Endothelial cell of umbilical vein (primary cell): ENCODE measurements around the gene RMC1. TPM values are rescaled to one million over a fixed set of nuclear protein-coding genes. Genes with fewer than 3 reads are reported as not detected.

Source experiments
- Bru-seq: library from RNA; stranded (reverse); fragments of 400-500 nt; gene quantifications from one replicate; lab custom pipeline; 2021; lab: Mats Ljungman, UMichigan
- BruChase-seq, 2 experiments: library from RNA; stranded (reverse); fragments of 400-500 nt; gene quantifications; one replicate each; lab custom pipeline; 2021; lab: Mats Ljungman, UMichigan
- BruUV-seq: library from RNA; stranded (reverse); fragments of 400-500 nt; replicated peaks from 2 replicates; lab custom pipeline; 2021; lab: Mats Ljungman, UMichigan
- CTCF ChIA-PET: fragments of 300-600, 350-600 bp; sonication (Branson Sonifier 250); formaldehyde crosslinking; loops from one replicate; lab custom pipeline; 2021; ENCODE audit warnings: antibody characterized with exemption, inconsistent platforms; lab: Charles Lee
- POLR2A ChIA-PET: fragments of 300-600, 350-600 bp; sonication (Branson Sonifier 250); formaldehyde crosslinking; loops from one replicate; lab custom pipeline; 2021; ENCODE audit warnings: antibody characterized with exemption, inconsistent platforms; lab: Charles Lee
- DNase-seq: peaks from one replicate; pipeline ENCODE4 v3.0.0-alpha.2; 2011; ENCODE audit warnings: low read depth, low spot score
- FAIRE-seq: peaks from 2 replicates; lab custom pipeline; 2011; peaks lifted over from hg19 to GRCh38; lab: Jason Lieb, UNC
- H2AFZ ChIP-seq: 2 replicates; pipeline ENCODE4 v1.6.0; 2012; ENCODE audit warnings: low read depth, low read length, control low read depth, inconsistent platforms
- H3K27ac ChIP-seq: 2 replicates; pipeline ENCODE4 v1.5.1; 2011; ENCODE audit warnings: low read depth, mild to moderate bottlenecking, control low read depth, low read length, moderate library complexity; ENCODE audit not compliant: insufficient read depth
- H3K27me3 ChIP-seq, 2 experiments: 2 replicates each; pipeline versions ENCODE4 v1.6.0 to v1.6.1; 2011; ENCODE audit warnings: low read length in 2 of 2, mixed read lengths in 1 of 2; ENCODE audit not compliant: control insufficient read depth in 2 of 2, insufficient read depth in 2 of 2
- H3K36me3 ChIP-seq, 2 experiments: 2 replicates in 1 of 2; 3 replicates in 1 of 2; pipeline ENCODE4 v1.5.1; 2011; ENCODE audit warnings: low read length in 2 of 2, mild to moderate bottlenecking in 1 of 2, moderate library complexity in 1 of 2; ENCODE audit not compliant: control insufficient read depth in 2 of 2, insufficient read depth in 2 of 2; ENCODE audit errors: extremely low read depth in 1 of 2
- H3K4me1 ChIP-seq: 3 replicates; pipeline ENCODE4 v1.5.1; 2011; ENCODE audit warnings: mild to moderate bottlenecking, low read length; ENCODE audit not compliant: control insufficient read depth, insufficient read depth; ENCODE audit errors: extremely low read depth
- H3K4me2 ChIP-seq: 2 replicates; pipeline ENCODE4 v1.6.1; 2011; ENCODE audit warnings: low read length, control low read depth, mixed read lengths; ENCODE audit not compliant: insufficient read depth
- H3K4me3 ChIP-seq, 3 experiments: fragments of 200-600 bp in 1 of 3; sonication (generic), shearing (Covaris generic) in 1 of 3; replicated peaks in 1 of 3; 2 replicates each; pipeline ENCODE4 v1.5.1; 2011 to 2016; ENCODE audit warnings: control low read depth in 3 of 3, low read length in 3 of 3, mild to moderate bottlenecking in 2 of 3, inconsistent platforms in 1 of 3, low read depth in 1 of 3, moderate library complexity in 1 of 3; ENCODE audit not compliant: insufficient read depth in 1 of 3
- H3K79me2 ChIP-seq: 2 replicates; pipeline ENCODE4 v1.6.0; 2012; ENCODE audit warnings: low read length, inconsistent platforms; ENCODE audit not compliant: control insufficient read depth, insufficient read depth
- H3K9ac ChIP-seq: replicated peaks from 2 replicates; pipeline ENCODE3; 2011; ENCODE audit warnings: low read length, control low read depth; ENCODE audit not compliant: insufficient read depth; ENCODE audit errors: extremely low read depth
- H3K9me1 ChIP-seq: replicated peaks from 3 replicates; pipeline ENCODE4 v1.6.0; 2011; ENCODE audit warnings: mild to moderate bottlenecking, low read length; ENCODE audit not compliant: control insufficient read depth, insufficient read depth; ENCODE audit errors: extremely low read depth
- H3K9me3 ChIP-seq: replicated peaks from 2 replicates; pipeline ENCODE4 v1.5.1; 2012; ENCODE audit warnings: low read length, inconsistent platforms; ENCODE audit not compliant: control insufficient read depth, insufficient read depth
- H4K20me1 ChIP-seq: replicated peaks from 2 replicates; pipeline ENCODE3; 2011; ENCODE audit warnings: mild to moderate bottlenecking, low read length; ENCODE audit not compliant: control insufficient read depth, insufficient read depth; ENCODE audit errors: extremely low read depth
- EZH2 ChIP-seq: IDR thresholded peaks from 2 replicates; pipeline ENCODE4 v1.6.1; 2012; ENCODE audit warnings: borderline replicate concordance, low read depth, mild to moderate bottlenecking, moderate library complexity, low read length, inconsistent platforms; ENCODE audit not compliant: severe bottlenecking
- FOS ChIP-seq: IDR thresholded peaks from 2 replicates; pipeline ENCODE4 v1.6.1; 2011; ENCODE audit warnings: mild to moderate bottlenecking, low read length, moderate library complexity, borderline replicate concordance; ENCODE audit not compliant: insufficient read depth
- GATA2 ChIP-seq: IDR thresholded peaks from 2 replicates; pipeline ENCODE4 v1.7.0; 2011; ENCODE audit warnings: low read depth, mild to moderate bottlenecking, moderate library complexity, mixed read lengths, low read length; ENCODE audit not compliant: insufficient read length, insufficient read depth
- JUN ChIP-seq: IDR thresholded peaks from 2 replicates; pipeline ENCODE4 v1.6.1; 2011; ENCODE audit warnings: borderline replicate concordance, low read depth; ENCODE audit not compliant: insufficient read length, insufficient read depth
- MYC ChIP-seq: IDR thresholded peaks from one replicate; pipeline ENCODE4 v1.6.1; 2011; ENCODE audit warnings: mild to moderate bottlenecking, low read depth, low read length
- POLR2A ChIP-seq: IDR thresholded peaks from 2 replicates; pipeline ENCODE4 v1.6.1; 2012; ENCODE audit warnings: low read depth, mild to moderate bottlenecking, control low read depth, low read length
- POLR2AphosphoS5 ChIP-seq: IDR thresholded peaks from 2 replicates; pipeline ENCODE4 v1.6.1; 2012; ENCODE audit warnings: low read depth, mild to moderate bottlenecking, control low read depth, low read length, moderate library complexity; ENCODE audit not compliant: insufficient read depth
- dilution Hi-C: fragments of 300-500 bp; cut with MboI; formaldehyde crosslinking; loops from one replicate; pipeline ENCODE4 v1.15.0; 2019; ENCODE audit warnings: low sequenced_read_pairs; ENCODE audit not compliant: extremely low pct_ligation_motif_present
- intact Hi-C: fragments of 100-400 bp; cut with micrococcal nuclease; formaldehyde crosslinking; loops from one replicate; pipeline ENCODE4 v1.10.0; 2022
- long read RNA-seq: library from polyadenylated mRNA; stranded (forward); transcript quantifications from one replicate; pipeline ENCODE4 v2.0.0, GENCODE V29; 2021
- polyA minus RNA-seq, 3 experiments: library from RNA; depleted of rRNA, polyadenylated mRNA; stranded (reverse); fragments of >200 nt; gene quantifications; 1 replicate in 1 of 3; 2 replicates in 2 of 3; pipeline ENCODE4 v1.2.3, GENCODE V29; 2011
- polyA plus RNA-seq, 4 experiments: library from polyadenylated mRNA; depleted of rRNA in 3 of 4; stranded (reverse) in 3 of 4; unstranded in 1 of 4; fragments of >200 nt; gene quantifications; 2 replicates each; pipeline versions ENCODE4 v1.2.1 to v1.2.3, GENCODE V29; 2011 to 2012; ENCODE audit warnings: missing spikeins in 1 of 4
- total RNA-seq: library from RNA; stranded (reverse); gene quantifications from 2 replicates; pipeline ENCODE4 v1.2.3, GENCODE V29; 2021
- TF ChIP-seq, protein P1 (sequence below): IDR thresholded peaks from 2 replicates; pipeline ENCODE4 v1.6.1; 2011; ENCODE audit not compliant: insufficient read depth, insufficient read length
- TF ChIP-seq, protein P2 (sequence below), 2 donors: IDR thresholded peaks; 1 replicate in 1 of 2; 2 replicates in 1 of 2; pipeline ENCODE4 v1.5.1; 2011; ENCODE audit warnings: low read length in 2 of 2, mild to moderate bottlenecking in 2 of 2, moderate library complexity in 2 of 2, control low read depth in 1 of 2, inconsistent platforms in 1 of 2, low read depth in 1 of 2; ENCODE audit not compliant: insufficient read depth in 1 of 2; ENCODE audit errors: extremely low read depth in 1 of 2

The RMC1 gene
- total RNA-seq = 27.8 and 29.7 TPM in 2 replicates
- 26.2 and 27.4 TPM in 2 replicates for polyA plus RNA-seq
- 20.6 and 21.6 TPM in 2 replicates for polyA plus RNA-seq (2011; cell fraction: cytosol; rRNA removed)
- 57.5 and 72.0 TPM in 2 replicates for polyA plus RNA-seq (2011; cell fraction: nucleus; rRNA removed)
- polyA plus RNA-seq (2012) = 21.3 and 22.2 TPM in 2 replicates
- 20.7 and 21.1 TPM in 2 replicates for polyA minus RNA-seq
- 12.3 TPM for polyA minus RNA-seq (2011; cell fraction: cytosol; rRNA and poly(A)+ RNA removed)
- 17.9 and 22.2 TPM in 2 replicates for polyA minus RNA-seq (2011; cell fraction: nucleus; rRNA and poly(A)+ RNA removed)
- Bru-seq, nascent RNA = percentile 74 among the genes with signal in this experiment
- BruChase-seq, experiment 1, labeled RNA remaining after a 6-hour chase = percentile 72 among the genes with signal in this experiment
- BruChase-seq, experiment 2, labeled RNA remaining after a 2-hour chase = percentile 74 among the genes with signal in this experiment
- long read RNA-seq, transcript RMC1-201 (20 exons, 2,162 nt) = major isoform, 32 of 54 reads
- long read RNA-seq, partial matches to known transcripts = 9 of 54 reads
- long read RNA-seq, other reads (novel, unspliced or antisense) = 11 of 54 reads

- peak; percentile 92 for DNase-seq
- TF ChIP-seq MYC = no peak
- no peak for TF ChIP-seq EZH2
- TF ChIP-seq POLR2A = peak; percentile 88
- no peak for TF ChIP-seq GATA2
- peak; percentile 87 for TF ChIP-seq POLR2AphosphoS5
- TF ChIP-seq, protein P1, sequence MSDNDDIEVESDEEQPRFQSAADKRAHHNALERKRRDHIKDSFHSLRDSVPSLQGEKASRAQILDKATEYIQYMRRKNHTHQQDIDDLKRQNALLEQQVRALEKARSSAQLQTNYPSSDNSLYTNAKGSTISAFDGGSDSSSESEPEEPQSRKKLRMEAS = peak; percentile 86
- TF ChIP-seq JUN = no peak
- TF ChIP-seq, protein P2, sequence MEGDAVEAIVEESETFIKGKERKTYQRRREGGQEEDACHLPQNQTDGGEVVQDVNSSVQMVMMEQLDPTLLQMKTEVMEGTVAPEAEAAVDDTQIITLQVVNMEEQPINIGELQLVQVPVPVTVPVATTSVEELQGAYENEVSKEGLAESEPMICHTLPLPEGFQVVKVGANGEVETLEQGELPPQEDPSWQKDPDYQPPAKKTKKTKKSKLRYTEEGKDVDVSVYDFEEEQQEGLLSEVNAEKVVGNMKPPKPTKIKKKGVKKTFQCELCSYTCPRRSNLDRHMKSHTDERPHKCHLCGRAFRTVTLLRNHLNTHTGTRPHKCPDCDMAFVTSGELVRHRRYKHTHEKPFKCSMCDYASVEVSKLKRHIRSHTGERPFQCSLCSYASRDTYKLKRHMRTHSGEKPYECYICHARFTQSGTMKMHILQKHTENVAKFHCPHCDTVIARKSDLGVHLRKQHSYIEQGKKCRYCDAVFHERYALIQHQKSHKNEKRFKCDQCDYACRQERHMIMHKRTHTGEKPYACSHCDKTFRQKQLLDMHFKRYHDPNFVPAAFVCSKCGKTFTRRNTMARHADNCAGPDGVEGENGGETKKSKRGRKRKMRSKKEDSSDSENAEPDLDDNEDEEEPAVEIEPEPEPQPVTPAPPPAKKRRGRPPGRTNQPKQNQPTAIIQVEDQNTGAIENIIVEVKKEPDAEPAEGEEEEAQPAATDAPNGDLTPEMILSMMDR (IDR thresholded peaks at IDR 0.05; ENCODE audit: extremely low read depth in 1 of 2, insufficient read depth in 1 of 2, low read depth in 1 of 2, low read length in 2 of 2) = peak in 1 of 2 donors; percentile 5
- TF ChIP-seq FOS = no peak
- H3K27ac ChIP-seq = peak within 1 kb of the TSS; percentile 60
- H3K36me3 ChIP-seq = peaks cover 3 to 6% of the 10 kb centered on the region in 2 experiments
- peak within 1 kb of the TSS; percentile 73 for H3K9ac ChIP-seq
- no peaks in the 10 kb centered on the region for H3K9me1 ChIP-seq
- BruUV-seq = no TSS peak
- dilution Hi-C loops (no loop called here), intact Hi-C loops (loop anchor here (1.0 to 5.0 kb wide), 4 partner anchors 65 to 691 kb away; no protein-coding TSS in a partner anchor)
- peak within 1 kb of the TSS; percentile 88 for H2AFZ ChIP-seq
- ChIA-PET POLR2A (interaction anchor here (0.6 kb wide), 1 partner anchor 688 kb away, joined by 5 read pairs; no protein-coding TSS in a partner anchor), CTCF (interaction anchor here (0.6 to 3.3 kb wide), 6 partner anchors 13 to 473 kb away, joined by 3 to 18 read pairs (median 4); no protein-coding TSS in a partner anchor)
- H3K4me3 ChIP-seq = peak within 1 kb of the TSS; percentile 54 to 86 (median 75)
- FAIRE-seq = peak; percentile 87
- peaks cover 6% of the 10 kb centered on the region for H3K79me2 ChIP-seq
- H3K9me3 ChIP-seq = no peaks in the 10 kb centered on the region
- H3K27me3 ChIP-seq = no peaks in the 10 kb centered on the region
- H4K20me1 ChIP-seq = no peaks in the 10 kb centered on the region
- H3K4me2 ChIP-seq = peak within 1 kb of the TSS; percentile 89
- H3K4me1 ChIP-seq = peaks cover 18% of the 10 kb centered on the region
Measured at GRCh38 chr18:23503038-23503962, at the start of gene RMC1. RMC1 (plus strand) TSS chr18:23503511; CDS start chr18:23503619, 108 bp downstream.
